Fibroblast of lung (primary cell): ENCODE results near the gene PDGFC.

Experiments used
- CTCF ChIP-seq, 2 donors: IDR thresholded peaks in 1 of 2; conservative IDR thresholded peaks in 1 of 2; 1 replicate in 1 of 2; 2 replicates in 1 of 2; pipeline ENCODE4 v1.5.1; 2011 to 2012; ENCODE audit warnings: low read length in 2 of 2, control low read depth in 1 of 2, inconsistent platforms in 1 of 2, low read depth in 1 of 2, mild to moderate bottlenecking in 1 of 2
- EZH2 ChIP-seq: IDR thresholded peaks from 2 replicates; pipeline ENCODE4 v1.5.1; 2012; ENCODE audit warnings: low read length, control low read depth, mild to moderate bottlenecking; ENCODE audit errors: missing control alignments

- TF ChIP-seq CTCF (conservative IDR thresholded peaks at IDR 0.05 in 1 of 2, IDR thresholded peaks at IDR 0.05 in 1 of 2; ENCODE audit: low read depth in 1 of 2, low read length in 2 of 2) (no peak), EZH2 (no peak)
Measured at GRCh38 chr4:156782491-156782890, 189.1 kb downstream of the PDGFC start.
